H9 (cell line): ENCODE data around the gene ADGRE1. TPM values are rescaled to one million over a fixed set of nuclear protein-coding genes. Genes with fewer than 3 reads are reported as not detected.

Source experiments
- DNase-seq: peaks from one replicate; pipeline ENCODE4 v3.0.0-alpha.2; 2017
- H2AFZ ChIP-seq: one replicate; pipeline ENCODE4 v1.6.1; 2013; ENCODE audit warnings: mild to moderate bottlenecking, low read length, control low read depth, moderate library complexity
- H2AK5ac ChIP-seq: 2 replicates; pipeline ENCODE4 v1.6.1; 2013; ENCODE audit warnings: low read length, control low read depth, mixed read lengths; ENCODE audit not compliant: insufficient read length
- H2BK120ac ChIP-seq: one replicate; pipeline ENCODE4 v1.6.1; 2013; ENCODE audit warnings: low read depth, mild to moderate bottlenecking, low read length, control low read depth, inconsistent platforms; ENCODE audit not compliant: poor library complexity, severe bottlenecking
- H2BK12ac ChIP-seq: 2 replicates; pipeline ENCODE4 v1.6.1; 2013; ENCODE audit warnings: low read length, control low read depth, mixed read lengths, low read depth; ENCODE audit not compliant: insufficient read length
- H2BK15ac ChIP-seq: 2 replicates; pipeline ENCODE4 v1.6.1; 2013; ENCODE audit warnings: low read depth, low read length, control low read depth
- H2BK20ac ChIP-seq: one replicate; pipeline ENCODE4 v1.6.1; 2013; ENCODE audit warnings: low read depth, mild to moderate bottlenecking, low read length, control low read depth, inconsistent platforms; ENCODE audit not compliant: poor library complexity, severe bottlenecking
- H2BK5ac ChIP-seq: 2 replicates; pipeline ENCODE4 v1.6.1; 2013; ENCODE audit warnings: low read length, control low read depth, mixed read lengths; ENCODE audit not compliant: insufficient read length
- H3K14ac ChIP-seq: 2 replicates; pipeline ENCODE4 v1.6.1; 2013; ENCODE audit warnings: low read length, control low read depth; ENCODE audit not compliant: insufficient read depth
- H3K18ac ChIP-seq: 2 replicates; pipeline ENCODE4 v1.6.1; 2013; ENCODE audit warnings: low read depth, mild to moderate bottlenecking, mixed read lengths, low read length, control low read depth; ENCODE audit not compliant: insufficient read length
- H3K23ac ChIP-seq: 2 replicates; pipeline ENCODE4 v1.6.1; 2013; ENCODE audit warnings: low read length, control low read depth, mixed read lengths, low read depth; ENCODE audit not compliant: insufficient read length
- H3K23me2 ChIP-seq: 2 replicates; pipeline ENCODE4 v1.6.1; 2013; ENCODE audit warnings: low read depth, mild to moderate bottlenecking, mixed read lengths, low read length, control low read depth; ENCODE audit not compliant: insufficient read length, poor library complexity, severe bottlenecking
- H3K27ac ChIP-seq: 2 replicates; pipeline ENCODE4 v1.5.1; 2013; ENCODE audit warnings: low read length, control low read depth, mixed read lengths, low read depth; ENCODE audit not compliant: insufficient read length
- H3K27me3 ChIP-seq: 2 replicates; pipeline ENCODE4 v1.6.1; 2013; ENCODE audit warnings: low read length, control low read depth, inconsistent platforms; ENCODE audit not compliant: insufficient read depth
- H3K4ac ChIP-seq: 2 replicates; pipeline ENCODE4 v1.6.1; 2013; ENCODE audit warnings: low read depth, mild to moderate bottlenecking, control low read depth, inconsistent platforms, low read length, moderate library complexity
- H3K4me1 ChIP-seq: 2 replicates; pipeline ENCODE4 v1.6.1; 2013; ENCODE audit warnings: low read length, control low read depth, inconsistent platforms; ENCODE audit not compliant: insufficient read depth
- H3K4me2 ChIP-seq: 2 replicates; pipeline ENCODE4 v1.6.1; 2013; ENCODE audit warnings: low read length, control low read depth, mixed read lengths; ENCODE audit not compliant: insufficient read length, insufficient read depth
- H3K56ac ChIP-seq: 2 replicates; pipeline ENCODE4 v1.6.1; 2013; ENCODE audit warnings: low read depth, mild to moderate bottlenecking, mixed read lengths, low read length, control low read depth; ENCODE audit not compliant: insufficient read length
- H3K79me1 ChIP-seq: 2 replicates; pipeline ENCODE4 v1.6.1; 2013; ENCODE audit warnings: low read depth, mild to moderate bottlenecking, moderate library complexity, low read length, control low read depth, inconsistent platforms; ENCODE audit not compliant: insufficient read depth, poor library complexity, severe bottlenecking
- H3K79me2 ChIP-seq: 2 replicates; pipeline ENCODE4 v1.6.1; 2013; ENCODE audit warnings: low read length, control low read depth, inconsistent platforms; ENCODE audit not compliant: insufficient read depth
- H3K9ac ChIP-seq: 2 replicates; pipeline ENCODE4 v1.6.1; 2013; ENCODE audit warnings: low read length, control low read depth, mixed read lengths; ENCODE audit not compliant: insufficient read length; ENCODE audit errors: extremely low read depth
- H3K9me3 ChIP-seq: one replicate; pipeline ENCODE4 v1.6.1; 2013; ENCODE audit warnings: low read depth, low read length, inconsistent platforms; ENCODE audit not compliant: control insufficient read depth
- H3T11ph ChIP-seq: one replicate; pipeline ENCODE4 v1.6.1; 2013; ENCODE audit warnings: mild to moderate bottlenecking, low read length, control low read depth, inconsistent platforms
- H4K20me1 ChIP-seq: one replicate; pipeline ENCODE4 v1.6.1; 2013; ENCODE audit not compliant: control insufficient read depth, insufficient read length, insufficient read depth
- H4K5ac ChIP-seq: 2 replicates; pipeline ENCODE4 v1.6.1; 2013; ENCODE audit warnings: low read depth, mild to moderate bottlenecking, mixed read lengths, low read length, control low read depth; ENCODE audit not compliant: insufficient read length
- H4K8ac ChIP-seq: replicated peaks from 2 replicates; pipeline ENCODE4 v1.6.1; 2013; ENCODE audit warnings: low read length, control low read depth, mixed read lengths, low read depth; ENCODE audit not compliant: insufficient read length
- H4K91ac ChIP-seq: 2 replicates; pipeline ENCODE4 v1.6.1; 2013; ENCODE audit warnings: low read depth, mild to moderate bottlenecking, moderate library complexity, mixed read lengths, low read length, control low read depth; ENCODE audit not compliant: insufficient read length
- H3K27ac Mint-ChIP-seq, 3 experiments: 2 replicates in 2 of 3; 3 replicates in 1 of 3; pipeline ENCODE4 v1.8.0; 2020 to 2021; ENCODE audit warnings: mixed read lengths in 3 of 3, mild to moderate bottlenecking in 1 of 3, moderate library complexity in 1 of 3
- H3K27me3 Mint-ChIP-seq: 2 replicates; pipeline ENCODE4 v1.8.0; 2021; ENCODE audit warnings: low read depth, mild to moderate bottlenecking, moderate library complexity, mixed read lengths
- H3K36me3 Mint-ChIP-seq, 3 experiments: 2 replicates in 2 of 3; 3 replicates in 1 of 3; pipeline ENCODE4 v1.8.0; 2020 to 2021; ENCODE audit warnings: low read depth in 3 of 3, mixed read lengths in 3 of 3; ENCODE audit not compliant: insufficient read depth in 1 of 3
- H3K4me1 Mint-ChIP-seq, 2 experiments: 2 replicates each; pipeline ENCODE4 v1.8.0; 2020; ENCODE audit warnings: mixed read lengths in 2 of 2
- H3K4me3 Mint-ChIP-seq, 2 experiments: 2 replicates in 1 of 2; 3 replicates in 1 of 2; pipeline ENCODE4 v1.8.0; 2020 to 2021; ENCODE audit warnings: mild to moderate bottlenecking in 2 of 2, mixed read lengths in 2 of 2, moderate library complexity in 1 of 2
- H3K9me3 Mint-ChIP-seq, 2 experiments: 2 replicates in 1 of 2; 3 replicates in 1 of 2; pipeline ENCODE4 v1.8.0; 2020; ENCODE audit warnings: mild to moderate bottlenecking in 2 of 2, mixed read lengths in 2 of 2, moderate library complexity in 1 of 2
- WGBS: extraction: QIAGEN DNeasy Blood & Tissue Kit; methylation state at CpG from one replicate; pipeline ENCODE4 v1.1.7; 2013; ENCODE audit warnings: missing lambda C conversion rate, low lambda C conversion rate, mixed read lengths; ENCODE audit not compliant: insufficient read length; ENCODE audit errors: extremely low coverage; 5-methylcytosine and 5-hydroxymethylcytosine counted together
- total RNA-seq: library from RNA; stranded (reverse); gene quantifications from 2 replicates; pipeline ENCODE4 v1.2.1, GENCODE V29; 2021
- TF ChIP-seq, protein P1 (sequence below): fragments of 200-600 bp; sonication (generic); conservative IDR thresholded peaks from 3 replicates; pipeline ENCODE4 v1.8.0; 2021; ENCODE audit warnings: antibody characterized with exemption, mild to moderate bottlenecking

ADGRE1 gene
- total RNA-seq, 1 experiment from 2014 or later, result not detected

GRCh38 chr19:6988257-6988656 lies 100.9 kb downstream of the ADGRE1 start:
- Histone ChIP-seq H4K91ac (no peak overlapping the region), H3K79me1 (no peaks in the 10 kb centered on the region), H3K23ac (no peak overlapping the region), H3K4me1 (no peaks in the 10 kb centered on the region), H2BK5ac (no peak overlapping the region), H4K5ac (no peak overlapping the region), H3K23me2 (no peaks in the 10 kb centered on the region), H4K20me1 (no peaks in the 10 kb centered on the region), H2BK20ac (no peak overlapping the region), H3K9me3 (peaks cover 61% of the 10 kb centered on the region), H3K79me2 (no peaks in the 10 kb centered on the region), H2AK5ac (no peak overlapping the region), H3K9ac (no peak overlapping the region), H2BK120ac (no peak overlapping the region), H3T11ph (no peak overlapping the region), H3K4me2 (no peak overlapping the region), H3K27ac (no peak overlapping the region), H3K27me3 (no peaks in the 10 kb centered on the region), H2BK15ac (no peak overlapping the region), H2BK12ac (no peak overlapping the region), H3K56ac (no peak overlapping the region), H2AFZ (no peak overlapping the region), H3K4ac (no peak overlapping the region), H4K8ac (no peak overlapping the region), H3K18ac (no peak overlapping the region), H3K14ac (no peak overlapping the region)
- Mint-ChIP-seq H3K27me3 (peaks cover 2% of the 10 kb centered on the region; the same call in 1 of the 2 replicates), H3K9me3 (peaks cover 75 to 82% of the 10 kb centered on the region in 2 experiments), H3K4me1 (no peaks in the 10 kb centered on the region), H3K36me3 (peaks cover 4 to 27% (median 6%) of the 10 kb centered on the region in 3 experiments; a peak in 6 of 7 replicates), H3K4me3 (no peak overlapping the region), H3K27ac (no peak overlapping the region)
- no peak for DNase-seq
- WGBS, result no CpG with 5 or more reads among the region's 3 CpGs
- TF ChIP-seq, protein P1, sequence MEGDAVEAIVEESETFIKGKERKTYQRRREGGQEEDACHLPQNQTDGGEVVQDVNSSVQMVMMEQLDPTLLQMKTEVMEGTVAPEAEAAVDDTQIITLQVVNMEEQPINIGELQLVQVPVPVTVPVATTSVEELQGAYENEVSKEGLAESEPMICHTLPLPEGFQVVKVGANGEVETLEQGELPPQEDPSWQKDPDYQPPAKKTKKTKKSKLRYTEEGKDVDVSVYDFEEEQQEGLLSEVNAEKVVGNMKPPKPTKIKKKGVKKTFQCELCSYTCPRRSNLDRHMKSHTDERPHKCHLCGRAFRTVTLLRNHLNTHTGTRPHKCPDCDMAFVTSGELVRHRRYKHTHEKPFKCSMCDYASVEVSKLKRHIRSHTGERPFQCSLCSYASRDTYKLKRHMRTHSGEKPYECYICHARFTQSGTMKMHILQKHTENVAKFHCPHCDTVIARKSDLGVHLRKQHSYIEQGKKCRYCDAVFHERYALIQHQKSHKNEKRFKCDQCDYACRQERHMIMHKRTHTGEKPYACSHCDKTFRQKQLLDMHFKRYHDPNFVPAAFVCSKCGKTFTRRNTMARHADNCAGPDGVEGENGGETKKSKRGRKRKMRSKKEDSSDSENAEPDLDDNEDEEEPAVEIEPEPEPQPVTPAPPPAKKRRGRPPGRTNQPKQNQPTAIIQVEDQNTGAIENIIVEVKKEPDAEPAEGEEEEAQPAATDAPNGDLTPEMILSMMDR, result no peak

Other genes starting within 250 kb of the ADGRE1 start
- gene TNFSF14, start 217.4 kb upstream of the ADGRE1 start, total RNA-seq, result not detected in 2 replicates
- 4.9 and 5.9 TPM in 2 replicates for gene C3, start 166.9 kb upstream of the ADGRE1 start, total RNA-seq
- 38.2 and 39.3 TPM in 2 replicates for gene GPR108, start 150.0 kb upstream of the ADGRE1 start, total RNA-seq
- 54.1 and 56.4 TPM in 2 replicates for gene TRIP10, start 147.9 kb upstream of the ADGRE1 start, total RNA-seq
- gene SH2D3A, start 120.1 kb upstream of the ADGRE1 start, total RNA-seq, result 17.9 and 22.0 TPM in 2 replicates
- 0.61 and 0.90 TPM in 2 replicates for gene VAV1, start 114.9 kb upstream of the ADGRE1 start, total RNA-seq
- not detected in 2 replicates for gene MBD3L2B, start 133.9 kb downstream of the ADGRE1 start, total RNA-seq
- gene MBD3L5, start 143.0 kb downstream of the ADGRE1 start, total RNA-seq, result not detected in 2 replicates
- gene MBD3L4, start 152.6 kb downstream of the ADGRE1 start, total RNA-seq, result not detected in 2 replicates
- not detected in 2 replicates for gene MBD3L2, start 161.7 kb downstream of the ADGRE1 start, total RNA-seq
- gene MBD3L3, start 171.1 kb downstream of the ADGRE1 start, total RNA-seq, result not detected in 2 replicates
- gene ZNF557, start 182.1 kb downstream of the ADGRE1 start, total RNA-seq, result 10.9 and 12.2 TPM in 2 replicates